GM12878 (cell line): ENCODE results near the gene TNFAIP1. TPM values are rescaled to one million over a fixed set of nuclear protein-coding genes. Genes with fewer than 3 reads are reported as not detected.

Experiments used
- EZH2 ChIP-seq: IDR thresholded peaks from 2 replicates; pipeline ENCODE4 v1.6.1; 2012; ENCODE audit warnings: low read depth, mild to moderate bottlenecking, control low read depth, inconsistent platforms, low read length, borderline replicate concordance; ENCODE audit not compliant: control insufficient read depth
- JUND ChIP-seq: IDR thresholded peaks from 2 replicates; pipeline ENCODE4 v1.6.1; 2012; ENCODE audit warnings: low read depth, mild to moderate bottlenecking, low read length, improper control_type of control experiment, moderate library complexity
- MTA3 ChIP-seq: IDR thresholded peaks from 2 replicates; pipeline ENCODE4 v1.6.1; 2012; ENCODE audit warnings: low read length, inconsistent platforms, borderline replicate concordance
- NFIC ChIP-seq: IDR thresholded peaks from 2 replicates; pipeline ENCODE4 v1.6.1; 2012; ENCODE audit warnings: low read depth, mild to moderate bottlenecking, inconsistent platforms, low read length, moderate library complexity
- SMAD1 ChIP-seq: fragments of 450-650 bp; IDR thresholded peaks from 2 replicates; pipeline ENCODE4 v1.6.1; 2018; ENCODE audit warnings: mild to moderate bottlenecking, low read depth; ENCODE audit not compliant: partially characterized antibody
- TAF1 ChIP-seq: IDR thresholded peaks from 2 replicates; pipeline ENCODE4 v1.6.1; 2011; ENCODE audit warnings: mild to moderate bottlenecking, low read depth, low read length, borderline replicate concordance
- TCF7 ChIP-seq: IDR thresholded peaks from 2 replicates; pipeline ENCODE4 v1.6.1; 2014; ENCODE audit warnings: antibody characterized with exemption, borderline replicate concordance
- ZNF207 ChIP-seq: fragments of 450-650 bp; IDR thresholded peaks from 2 replicates; pipeline ENCODE4 v1.6.1; 2014; ENCODE audit warnings: antibody characterized with exemption, mild to moderate bottlenecking, borderline replicate concordance
- polyA plus RNA-seq, 11 experiments: library from polyadenylated mRNA; depleted of rRNA in 4 of 11; unstranded in 6 of 11; stranded (reverse) in 5 of 11; fragments of >200 nt; fragmentation: Nextera tagmentation in 4 of 11; fragmentation: Illumina TruSeq in 1 of 11; extraction: Ambion mirVana in 4 of 11; extraction: Trizol in 1 of 11; gene quantifications; 1 replicate in 1 of 11; 2 replicates in 10 of 11; pipeline versions ENCODE4 v1.2.1 to v1.2.3, GENCODE V29; 2011 to 2016; ENCODE audit warnings: inconsistent platforms in 2 of 11, missing spikeins in 2 of 11, low read depth in 1 of 11
- total RNA-seq, 4 experiments: library from RNA; depleted of rRNA in 3 of 4; stranded (reverse); fragments of >200 nt in 3 of 4; fragmentation: Illumina TruSeq in 1 of 4; extraction: Trizol in 1 of 4; gene quantifications; 2 replicates each; pipeline versions ENCODE4 v1.2.1 to v1.2.3, GENCODE V29; 2013 to 2021
- TF ChIP-seq, protein P1 (sequence below): fragments of 450-650 bp; formaldehyde crosslinking; IDR thresholded peaks from 2 replicates; pipeline ENCODE4 v1.4.0; 2022; ENCODE audit warnings: mild to moderate bottlenecking, moderate library complexity
- TF ChIP-seq, protein P2 (sequence below): IDR thresholded peaks from 2 replicates; pipeline ENCODE4 v1.6.1; 2011; ENCODE audit warnings: borderline replicate concordance, low read depth, mild to moderate bottlenecking, moderate library complexity, mixed read lengths, low read length; ENCODE audit not compliant: insufficient read depth; ENCODE audit errors: extremely low read length
- TF ChIP-seq, protein P3 (sequence below): fragments of 450-650 bp; IDR thresholded peaks from 2 replicates; pipeline ENCODE4 v1.6.1; 2017; ENCODE audit warnings: antibody characterized with exemption, mild to moderate bottlenecking, moderate library complexity
- TF ChIP-seq, protein P4 (sequence below): fragments of 450-650 bp; IDR thresholded peaks from 2 replicates; pipeline ENCODE4 v1.6.1; 2016; ENCODE audit warnings: mild to moderate bottlenecking, moderate library complexity, borderline replicate concordance
- TF ChIP-seq, protein P5 (sequence below): fragments of 450-650 bp; IDR thresholded peaks from 2 replicates; pipeline ENCODE4 v1.6.1; 2017; ENCODE audit warnings: borderline replicate concordance

The TNFAIP1 gene
- total and polyA plus RNA-seq, 10 of the 15 experiments (the other 5 are each of a cell fraction or from before 2014, with no cell fraction given), result 1.8 to 16.9 (median 11.7) TPM

DNA sequence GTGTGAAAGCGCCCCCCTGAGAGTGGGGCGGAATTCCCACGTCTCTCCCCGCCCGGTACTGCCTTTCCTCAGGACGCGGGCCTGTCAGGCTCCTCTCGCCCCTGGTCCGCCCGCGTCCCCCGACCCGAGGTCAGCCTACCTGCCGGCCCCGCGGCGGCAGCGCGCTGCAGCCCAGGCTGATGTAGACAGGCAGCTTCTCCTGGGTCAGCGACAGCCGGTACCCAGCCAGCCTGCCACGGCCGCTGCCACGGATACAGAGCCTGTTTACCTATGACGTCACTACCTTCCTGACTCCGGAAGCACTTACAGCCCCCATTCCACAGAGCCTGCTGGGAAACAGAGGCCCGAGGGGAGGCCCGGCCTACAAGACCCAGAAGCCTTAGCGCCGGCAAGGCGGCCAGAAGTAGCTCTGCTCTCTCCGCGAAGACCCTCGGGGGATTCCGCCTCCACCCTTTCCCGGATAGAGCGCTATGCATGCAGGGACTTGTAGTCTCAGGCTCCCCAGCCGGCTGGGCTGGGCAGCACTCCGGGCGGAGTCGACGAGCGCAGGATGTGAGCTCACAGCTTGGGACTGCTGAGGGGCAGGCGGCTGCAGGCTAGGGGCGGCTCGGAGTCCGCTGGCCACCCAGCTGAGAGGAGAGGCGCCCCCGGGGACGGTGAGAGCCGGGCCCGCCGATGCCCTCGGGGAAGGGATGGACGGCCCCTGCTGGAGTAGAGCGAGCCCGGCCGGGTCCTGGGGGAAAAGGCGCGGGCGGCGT lies at the start of gene TNFAIP1, which contains the start of gene IFT20 (continued):
- TF ChIP-seq, protein P1, sequence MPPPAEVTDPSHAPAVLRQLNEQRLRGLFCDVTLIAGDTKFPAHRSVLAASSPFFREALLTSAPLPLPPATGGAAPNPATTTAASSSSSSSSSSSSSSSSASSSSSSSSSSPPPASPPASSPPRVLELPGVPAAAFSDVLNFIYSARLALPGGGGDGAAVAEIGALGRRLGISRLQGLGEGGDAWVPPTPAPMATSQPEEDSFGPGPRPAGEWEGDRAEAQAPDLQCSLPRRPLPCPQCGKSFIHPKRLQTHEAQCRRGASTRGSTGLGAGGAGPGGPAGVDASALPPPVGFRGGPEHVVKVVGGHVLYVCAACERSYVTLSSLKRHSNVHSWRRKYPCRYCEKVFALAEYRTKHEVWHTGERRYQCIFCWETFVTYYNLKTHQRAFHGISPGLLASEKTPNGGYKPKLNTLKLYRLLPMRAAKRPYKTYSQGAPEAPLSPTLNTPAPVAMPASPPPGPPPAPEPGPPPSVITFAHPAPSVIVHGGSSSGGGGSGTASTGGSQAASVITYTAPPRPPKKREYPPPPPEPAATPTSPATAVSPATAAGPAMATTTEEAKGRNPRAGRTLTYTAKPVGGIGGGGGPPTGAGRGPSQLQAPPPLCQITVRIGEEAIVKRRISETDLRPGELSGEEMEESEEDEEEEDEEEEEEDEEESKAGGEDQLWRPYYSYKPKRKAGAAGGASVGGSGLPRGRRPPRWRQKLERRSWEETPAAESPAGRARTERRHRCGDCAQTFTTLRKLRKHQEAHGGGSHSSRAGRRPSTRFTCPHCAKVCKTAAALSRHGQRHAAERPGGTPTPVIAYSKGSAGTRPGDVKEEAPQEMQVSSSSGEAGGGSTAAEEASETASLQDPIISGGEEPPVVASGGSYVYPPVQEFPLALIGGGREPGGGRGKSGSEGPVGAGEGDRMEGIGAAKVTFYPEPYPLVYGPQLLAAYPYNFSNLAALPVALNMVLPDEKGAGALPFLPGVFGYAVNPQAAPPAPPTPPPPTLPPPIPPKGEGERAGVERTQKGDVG, result peak; percentile 90
- TF ChIP-seq JUND (peak; percentile 97), EZH2 (no peak), TCF7 (no peak), TAF1 (peak; percentile 15), SMAD1 (no peak), NFIC (no peak), MTA3 (no peak), ZNF207 (no peak; the same call in 1 of the 2 replicates)
- TF ChIP-seq, protein P2, sequence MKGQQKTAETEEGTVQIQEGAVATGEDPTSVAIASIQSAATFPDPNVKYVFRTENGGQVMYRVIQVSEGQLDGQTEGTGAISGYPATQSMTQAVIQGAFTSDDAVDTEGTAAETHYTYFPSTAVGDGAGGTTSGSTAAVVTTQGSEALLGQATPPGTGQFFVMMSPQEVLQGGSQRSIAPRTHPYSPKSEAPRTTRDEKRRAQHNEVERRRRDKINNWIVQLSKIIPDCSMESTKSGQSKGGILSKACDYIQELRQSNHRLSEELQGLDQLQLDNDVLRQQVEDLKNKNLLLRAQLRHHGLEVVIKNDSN, result no peak
- TF ChIP-seq, protein P3, sequence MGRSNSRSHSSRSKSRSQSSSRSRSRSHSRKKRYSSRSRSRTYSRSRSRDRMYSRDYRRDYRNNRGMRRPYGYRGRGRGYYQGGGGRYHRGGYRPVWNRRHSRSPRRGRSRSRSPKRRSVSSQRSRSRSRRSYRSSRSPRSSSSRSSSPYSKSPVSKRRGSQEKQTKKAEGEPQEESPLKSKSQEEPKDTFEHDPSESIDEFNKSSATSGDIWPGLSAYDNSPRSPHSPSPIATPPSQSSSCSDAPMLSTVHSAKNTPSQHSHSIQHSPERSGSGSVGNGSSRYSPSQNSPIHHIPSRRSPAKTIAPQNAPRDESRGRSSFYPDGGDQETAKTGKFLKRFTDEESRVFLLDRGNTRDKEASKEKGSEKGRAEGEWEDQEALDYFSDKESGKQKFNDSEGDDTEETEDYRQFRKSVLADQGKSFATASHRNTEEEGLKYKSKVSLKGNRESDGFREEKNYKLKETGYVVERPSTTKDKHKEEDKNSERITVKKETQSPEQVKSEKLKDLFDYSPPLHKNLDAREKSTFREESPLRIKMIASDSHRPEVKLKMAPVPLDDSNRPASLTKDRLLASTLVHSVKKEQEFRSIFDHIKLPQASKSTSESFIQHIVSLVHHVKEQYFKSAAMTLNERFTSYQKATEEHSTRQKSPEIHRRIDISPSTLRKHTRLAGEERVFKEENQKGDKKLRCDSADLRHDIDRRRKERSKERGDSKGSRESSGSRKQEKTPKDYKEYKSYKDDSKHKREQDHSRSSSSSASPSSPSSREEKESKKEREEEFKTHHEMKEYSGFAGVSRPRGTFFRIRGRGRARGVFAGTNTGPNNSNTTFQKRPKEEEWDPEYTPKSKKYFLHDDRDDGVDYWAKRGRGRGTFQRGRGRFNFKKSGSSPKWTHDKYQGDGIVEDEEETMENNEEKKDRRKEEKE, result no peak
- TF ChIP-seq, protein P4, sequence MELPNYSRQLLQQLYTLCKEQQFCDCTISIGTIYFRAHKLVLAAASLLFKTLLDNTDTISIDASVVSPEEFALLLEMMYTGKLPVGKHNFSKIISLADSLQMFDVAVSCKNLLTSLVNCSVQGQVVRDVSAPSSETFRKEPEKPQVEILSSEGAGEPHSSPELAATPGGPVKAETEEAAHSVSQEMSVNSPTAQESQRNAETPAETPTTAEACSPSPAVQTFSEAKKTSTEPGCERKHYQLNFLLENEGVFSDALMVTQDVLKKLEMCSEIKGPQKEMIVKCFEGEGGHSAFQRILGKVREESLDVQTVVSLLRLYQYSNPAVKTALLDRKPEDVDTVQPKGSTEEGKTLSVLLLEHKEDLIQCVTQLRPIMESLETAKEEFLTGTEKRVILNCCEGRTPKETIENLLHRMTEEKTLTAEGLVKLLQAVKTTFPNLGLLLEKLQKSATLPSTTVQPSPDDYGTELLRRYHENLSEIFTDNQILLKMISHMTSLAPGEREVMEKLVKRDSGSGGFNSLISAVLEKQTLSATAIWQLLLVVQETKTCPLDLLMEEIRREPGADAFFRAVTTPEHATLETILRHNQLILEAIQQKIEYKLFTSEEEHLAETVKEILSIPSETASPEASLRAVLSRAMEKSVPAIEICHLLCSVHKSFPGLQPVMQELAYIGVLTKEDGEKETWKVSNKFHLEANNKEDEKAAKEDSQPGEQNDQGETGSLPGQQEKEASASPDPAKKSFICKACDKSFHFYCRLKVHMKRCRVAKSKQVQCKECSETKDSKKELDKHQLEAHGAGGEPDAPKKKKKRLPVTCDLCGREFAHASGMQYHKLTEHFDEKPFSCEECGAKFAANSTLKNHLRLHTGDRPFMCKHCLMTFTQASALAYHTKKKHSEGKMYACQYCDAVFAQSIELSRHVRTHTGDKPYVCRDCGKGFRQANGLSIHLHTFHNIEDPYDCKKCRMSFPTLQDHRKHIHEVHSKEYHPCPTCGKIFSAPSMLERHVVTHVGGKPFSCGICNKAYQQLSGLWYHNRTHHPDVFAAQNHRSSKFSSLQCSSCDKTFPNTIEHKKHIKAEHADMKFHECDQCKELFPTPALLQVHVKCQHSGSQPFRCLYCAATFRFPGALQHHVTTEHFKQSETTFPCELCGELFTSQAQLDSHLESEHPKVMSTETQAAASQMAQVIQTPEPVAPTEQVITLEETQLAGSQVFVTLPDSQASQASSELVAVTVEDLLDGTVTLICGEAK, result peak; percentile 98
- TF ChIP-seq, protein P5, sequence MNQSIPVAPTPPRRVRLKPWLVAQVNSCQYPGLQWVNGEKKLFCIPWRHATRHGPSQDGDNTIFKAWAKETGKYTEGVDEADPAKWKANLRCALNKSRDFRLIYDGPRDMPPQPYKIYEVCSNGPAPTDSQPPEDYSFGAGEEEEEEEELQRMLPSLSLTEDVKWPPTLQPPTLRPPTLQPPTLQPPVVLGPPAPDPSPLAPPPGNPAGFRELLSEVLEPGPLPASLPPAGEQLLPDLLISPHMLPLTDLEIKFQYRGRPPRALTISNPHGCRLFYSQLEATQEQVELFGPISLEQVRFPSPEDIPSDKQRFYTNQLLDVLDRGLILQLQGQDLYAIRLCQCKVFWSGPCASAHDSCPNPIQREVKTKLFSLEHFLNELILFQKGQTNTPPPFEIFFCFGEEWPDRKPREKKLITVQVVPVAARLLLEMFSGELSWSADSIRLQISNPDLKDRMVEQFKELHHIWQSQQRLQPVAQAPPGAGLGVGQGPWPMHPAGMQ, result no peak
